B cell (primary cell): ENCODE measurements around the gene TFAP2E. TPM values are rescaled to one million over a fixed set of nuclear protein-coding genes. Genes with fewer than 3 reads are reported as not detected.

Experiments used
- ATAC-seq: fragments of 200-7000 bp; cut with Tn5 transposase; one replicate; pipeline ENCODE4 v1.10.0; 2021; ENCODE audit warnings: low read depth, mild to moderate bottlenecking, moderate number of reproducible peaks, moderate library complexity
- CTCF ChIA-PET: fragments of 350-600 bp; sonication (Branson Sonifier 250); formaldehyde crosslinking; loops from one replicate; lab custom pipeline; 2021; ENCODE audit warnings: antibody characterized with exemption, inconsistent platforms; lab: Charles Lee
- POLR2A ChIA-PET: fragments of 350-600 bp; sonication (Branson Sonifier 250); formaldehyde crosslinking; loops from one replicate; lab custom pipeline; 2021; ENCODE audit warnings: antibody characterized with exemption; lab: Charles Lee
- DNase-seq: peaks from one replicate; pipeline ENCODE4 v3.0.0; 2013
- H2AFZ ChIP-seq: 2 replicates; pipeline ENCODE4 v1.6.1; 2012; ENCODE audit warnings: mild to moderate bottlenecking, low read depth, low read length; ENCODE audit not compliant: insufficient read depth, poor library complexity, severe bottlenecking
- H3K27ac ChIP-seq, 2 donors: 1 replicate in 1 of 2; 2 replicates in 1 of 2; pipeline ENCODE4 v1.5.1; 2012 to 2013; ENCODE audit warnings: low read length in 2 of 2, mild to moderate bottlenecking in 2 of 2, moderate library complexity in 1 of 2
- H3K27me3 ChIP-seq, 4 experiments: fragments of 200-600 bp in 1 of 4; sonication (generic) in 1 of 4; replicated peaks in 1 of 4; 1 replicate in 2 of 4; 2 replicates in 2 of 4; pipeline versions ENCODE4 v1.6.1 to v1.7.0; 2013 to 2016; ENCODE audit warnings: low read length in 3 of 4, mild to moderate bottlenecking in 2 of 4, mixed read lengths in 1 of 4, moderate library complexity in 1 of 4; ENCODE audit not compliant: insufficient read depth in 4 of 4, control insufficient read depth in 3 of 4; ENCODE audit errors: control extremely low read depth in 1 of 4
- H3K36me3 ChIP-seq, 2 experiments: replicated peaks in 1 of 2; 1 replicate in 1 of 2; 2 replicates in 1 of 2; pipeline versions ENCODE4 v1.6.1 to v1.7.1; 2013; ENCODE audit warnings: low read length in 1 of 2; ENCODE audit not compliant: insufficient read depth in 2 of 2, control insufficient read depth in 1 of 2; ENCODE audit errors: control extremely low read depth in 1 of 2, extremely low read depth in 1 of 2
- H3K4me1 ChIP-seq, 2 donors: fragments of 200-600 bp in 1 of 2; sonication (generic) in 1 of 2; 1 replicate in 1 of 2; 2 replicates in 1 of 2; pipeline versions ENCODE4 v1.5.1 to v1.6.1; 2013 to 2017; ENCODE audit warnings: low read length in 2 of 2; ENCODE audit not compliant: control insufficient read depth in 2 of 2, insufficient read depth in 2 of 2
- H3K4me2 ChIP-seq: replicated peaks from 2 replicates; pipeline ENCODE3; 2012; ENCODE audit warnings: mild to moderate bottlenecking, low read depth, low read length; ENCODE audit not compliant: poor library complexity, severe bottlenecking
- H3K4me3 ChIP-seq, 5 experiments: fragments of 200-600 bp in 1 of 5; sonication (generic) in 1 of 5; 1 replicate in 3 of 5; 2 replicates in 2 of 5; pipeline versions ENCODE4 v1.5.1 to v1.7.0; 2011 to 2016; ENCODE audit warnings: low read length in 4 of 5, mild to moderate bottlenecking in 4 of 5, low read depth in 2 of 5, control low read depth in 1 of 5, moderate library complexity in 1 of 5; ENCODE audit not compliant: insufficient read depth in 1 of 5; ENCODE audit errors: control extremely low read depth in 1 of 5, extremely low read depth in 1 of 5
- H3K79me2 ChIP-seq: fragments of 200-600 bp; sonication (generic); one replicate; pipeline ENCODE4 v1.6.0; 2016; ENCODE audit warnings: low read length; ENCODE audit not compliant: control insufficient read depth, insufficient read depth
- H3K9ac ChIP-seq: fragments of 200-600 bp; sonication (generic); 2 replicates; pipeline ENCODE4 v1.6.1; 2017; ENCODE audit warnings: mild to moderate bottlenecking, low read length, moderate library complexity
- H3K9me3 ChIP-seq, 3 donors: one replicate each; pipeline versions ENCODE4 v1.6.1 to v1.7.1; 2013; ENCODE audit warnings: low read length in 2 of 3; ENCODE audit not compliant: control insufficient read depth in 2 of 3, insufficient read depth in 1 of 3; ENCODE audit errors: control extremely low read depth in 1 of 3
- H4K20me1 ChIP-seq: 2 replicates; pipeline ENCODE4 v1.6.0; 2012; ENCODE audit warnings: mild to moderate bottlenecking, low read length; ENCODE audit not compliant: insufficient read depth, control insufficient read depth, poor library complexity, severe bottlenecking
- H3K27ac Mint-ChIP-seq: one replicate; pipeline ENCODE4 v1.8.0; 2021; ENCODE audit warnings: mixed read lengths
- H3K27me3 Mint-ChIP-seq: one replicate; pipeline ENCODE4 v1.8.0; 2021; ENCODE audit warnings: mixed read lengths
- H3K4me1 Mint-ChIP-seq: one replicate; pipeline ENCODE4 v1.8.0; 2021; ENCODE audit warnings: mixed read lengths
- H3K4me3 Mint-ChIP-seq: one replicate; pipeline ENCODE4 v1.8.0; 2021; ENCODE audit warnings: mixed read lengths
- H3K9me3 Mint-ChIP-seq: one replicate; pipeline ENCODE4 v1.8.0; 2022; ENCODE audit warnings: mixed read lengths; ENCODE audit not compliant: insufficient read depth
- EZH2 ChIP-seq: IDR thresholded peaks from 2 replicates; pipeline ENCODE4 v1.6.1; 2012; ENCODE audit warnings: borderline replicate concordance, low read depth, mild to moderate bottlenecking, moderate library complexity, low read length; ENCODE audit not compliant: insufficient read depth, poor library complexity, severe bottlenecking
- WGBS: methylation state at CpG from one replicate; pipeline ENCODE4 v1.1.5; 2013; ENCODE audit warnings: missing lambda C conversion rate; ENCODE audit not compliant: insufficient coverage; 5-methylcytosine and 5-hydroxymethylcytosine counted together
- intact Hi-C: fragments of 100-400 bp; cut with micrococcal nuclease; formaldehyde crosslinking; loops from one replicate; pipeline ENCODE4 v1.10.0; 2022
- polyA plus RNA-seq: library from polyadenylated mRNA; depleted of rRNA; stranded (reverse); fragments of >200 nt; gene quantifications from 2 replicates; pipeline ENCODE4 v1.2.3, GENCODE V29; 2012
- total RNA-seq, 2 donors: library from RNA; stranded (reverse); fragments of 120-200 nt in 1 of 2; gene quantifications; 1 replicate in 1 of 2; 2 replicates in 1 of 2; pipeline versions ENCODE4 v1.2.3 to v1.2.4, GENCODE V29; 2013 to 2022
- TF ChIP-seq, protein P1 (sequence below): fragments of 200-600 bp; IDR thresholded peaks from one replicate; pipeline ENCODE4 v1.8.0; 2022; ENCODE audit warnings: antibody characterized with exemption, mild to moderate bottlenecking

The TFAP2E gene
- total and polyA plus RNA-seq, 2 donors (not counting 1 experiment from before 2014, with no cell fraction given): 2.3 to 4.5 TPM

DNA sequence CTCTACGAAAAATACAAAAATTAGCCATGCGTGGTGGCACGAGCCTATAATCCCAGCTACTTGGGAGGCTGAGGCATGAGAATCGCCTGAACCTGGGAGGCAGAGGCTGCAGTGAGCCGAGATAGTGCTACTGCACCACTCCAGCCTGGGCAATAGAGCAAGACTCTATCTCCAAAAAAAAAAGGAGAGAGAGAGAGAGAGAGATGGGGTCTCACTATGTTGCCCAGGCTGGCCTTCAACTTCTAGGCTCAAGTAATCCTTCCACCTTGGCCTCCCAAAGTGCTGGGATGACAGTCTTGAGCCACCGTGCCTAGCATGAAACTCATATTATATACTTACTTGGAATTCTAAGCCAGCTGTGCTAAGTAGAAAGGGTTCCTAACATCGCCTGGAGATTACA is 38.5 kb downstream of the TFAP2E start:
- H3K9ac ChIP-seq: no peak overlapping the region
- ChIA-PET CTCF (interaction anchor here (1.5 kb wide), 1 partner anchor 104 kb away, joined by 4 read pairs; no protein-coding TSS in a partner anchor), POLR2A (interaction anchor here (1.0 kb wide), 1 partner anchor 27 kb away, joined by 3 read pairs; no protein-coding TSS in a partner anchor)
- Mint-ChIP-seq H3K27me3 (no peaks in the 10 kb centered on the region), H3K9me3 (no peaks in the 10 kb centered on the region), H3K27ac (no peak overlapping the region), H3K4me1 (peaks cover 7% of the 10 kb centered on the region), H3K4me3 (no peak overlapping the region)
- ATAC-seq (no peak), DNase-seq (no peak)
- H2AFZ ChIP-seq: no peak overlapping the region
- H3K36me3 ChIP-seq: peaks cover 9 to 70% of the 10 kb centered on the region in 2 experiments
- WGBS: 100% methylated on average over 2 of the region's 7 CpGs
- H3K9me3 ChIP-seq: no peaks in the 10 kb centered on the region
- intact Hi-C loops: no loop called here
- H3K27ac ChIP-seq: no peak overlapping the region
- no peak for TF ChIP-seq EZH2
- TF ChIP-seq, protein P1, sequence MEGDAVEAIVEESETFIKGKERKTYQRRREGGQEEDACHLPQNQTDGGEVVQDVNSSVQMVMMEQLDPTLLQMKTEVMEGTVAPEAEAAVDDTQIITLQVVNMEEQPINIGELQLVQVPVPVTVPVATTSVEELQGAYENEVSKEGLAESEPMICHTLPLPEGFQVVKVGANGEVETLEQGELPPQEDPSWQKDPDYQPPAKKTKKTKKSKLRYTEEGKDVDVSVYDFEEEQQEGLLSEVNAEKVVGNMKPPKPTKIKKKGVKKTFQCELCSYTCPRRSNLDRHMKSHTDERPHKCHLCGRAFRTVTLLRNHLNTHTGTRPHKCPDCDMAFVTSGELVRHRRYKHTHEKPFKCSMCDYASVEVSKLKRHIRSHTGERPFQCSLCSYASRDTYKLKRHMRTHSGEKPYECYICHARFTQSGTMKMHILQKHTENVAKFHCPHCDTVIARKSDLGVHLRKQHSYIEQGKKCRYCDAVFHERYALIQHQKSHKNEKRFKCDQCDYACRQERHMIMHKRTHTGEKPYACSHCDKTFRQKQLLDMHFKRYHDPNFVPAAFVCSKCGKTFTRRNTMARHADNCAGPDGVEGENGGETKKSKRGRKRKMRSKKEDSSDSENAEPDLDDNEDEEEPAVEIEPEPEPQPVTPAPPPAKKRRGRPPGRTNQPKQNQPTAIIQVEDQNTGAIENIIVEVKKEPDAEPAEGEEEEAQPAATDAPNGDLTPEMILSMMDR: no peak
- no peaks in the 10 kb centered on the region for H3K27me3 ChIP-seq
- no peak overlapping the region for H3K4me2 ChIP-seq
- peaks cover 8% of the 10 kb centered on the region for H3K79me2 ChIP-seq
- no peak overlapping the region for H3K4me3 ChIP-seq
- H4K20me1 ChIP-seq: no peaks in the 10 kb centered on the region
- peaks cover 0 to 2% of the 10 kb centered on the region in 2 donors for H3K4me1 ChIP-seq

DNA sequence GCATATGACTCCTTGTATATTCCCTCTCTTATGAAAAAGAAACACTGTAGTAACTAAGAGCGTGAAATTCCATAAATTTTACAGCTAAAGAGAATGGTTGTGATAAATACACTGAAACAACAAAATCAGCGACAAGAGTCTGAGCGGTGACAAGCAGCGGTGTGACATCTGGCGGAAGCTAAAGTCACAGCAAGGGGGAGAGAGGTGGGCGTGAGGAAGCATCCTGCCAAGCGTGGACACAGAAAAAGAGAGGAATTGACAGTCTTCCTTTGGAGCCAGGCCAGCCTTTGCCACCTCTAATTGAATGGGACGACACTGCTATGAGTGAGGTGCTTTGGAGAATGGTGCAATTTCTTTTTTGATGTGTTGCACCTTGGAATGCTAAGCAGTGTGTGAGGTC is 42.3 kb downstream of the TFAP2E start:
- Mint-ChIP-seq H3K9me3 (no peaks in the 10 kb centered on the region), H3K27me3 (no peaks in the 10 kb centered on the region), H3K4me3 (no peak overlapping the region), H3K27ac (no peak overlapping the region), H3K4me1 (no peaks in the 10 kb centered on the region)
- Histone ChIP-seq H3K4me1 (peaks cover 0 to 2% of the 10 kb centered on the region in 2 donors), H2AFZ (no peak overlapping the region), H4K20me1 (no peaks in the 10 kb centered on the region), H3K27me3 (no peaks in the 10 kb centered on the region), H3K4me3 (no peak overlapping the region), H3K27ac (no peak overlapping the region), H3K79me2 (peaks cover 24% of the 10 kb centered on the region), H3K9me3 (no peaks in the 10 kb centered on the region), H3K4me2 (no peak overlapping the region), H3K9ac (no peak overlapping the region), H3K36me3 (peaks cover 5 to 65% of the 10 kb centered on the region in 2 experiments)
- POLR2A ChIA-PET: no interaction called here
- CTCF ChIA-PET: no interaction called here
- TF ChIP-seq, protein P1: no peak
- no peak for TF ChIP-seq EZH2
- DNase-seq (no peak), ATAC-seq (no peak)
- intact Hi-C loops: no loop called here
- 99% methylated on average over 7 of the region's 8 CpGs for WGBS
